GM12874 (cell line): ENCODE data around the gene DAAM1.

Experiments used
- TF ChIP-seq, protein P1 (sequence below): IDR thresholded peaks from 2 replicates; pipeline ENCODE4 v1.5.1; 2011; ENCODE audit warnings: low read depth, mild to moderate bottlenecking, control low read depth, low read length, moderate library complexity; ENCODE audit not compliant: insufficient read depth

Gene DAAM1

DNA sequence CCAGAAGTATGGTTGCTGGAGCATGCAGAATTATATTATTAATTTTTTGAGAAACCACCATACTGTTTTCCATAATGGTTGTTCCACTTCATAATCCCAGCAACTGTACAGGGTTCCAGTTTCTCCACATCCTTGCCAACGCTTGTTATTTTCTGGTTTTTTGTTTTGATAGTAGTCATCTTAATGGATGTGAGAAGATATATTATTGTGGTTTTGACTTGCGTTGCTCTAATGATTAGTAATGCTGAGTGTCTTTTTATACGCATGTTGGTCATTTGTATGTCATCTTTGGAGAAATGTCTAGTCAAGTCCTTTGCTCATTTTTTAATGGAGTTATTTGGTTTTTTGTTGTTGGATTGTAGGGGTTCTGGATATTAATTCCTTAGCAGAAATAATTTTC lies 58.1 kb downstream of the DAAM1 start:
- TF ChIP-seq, protein P1, sequence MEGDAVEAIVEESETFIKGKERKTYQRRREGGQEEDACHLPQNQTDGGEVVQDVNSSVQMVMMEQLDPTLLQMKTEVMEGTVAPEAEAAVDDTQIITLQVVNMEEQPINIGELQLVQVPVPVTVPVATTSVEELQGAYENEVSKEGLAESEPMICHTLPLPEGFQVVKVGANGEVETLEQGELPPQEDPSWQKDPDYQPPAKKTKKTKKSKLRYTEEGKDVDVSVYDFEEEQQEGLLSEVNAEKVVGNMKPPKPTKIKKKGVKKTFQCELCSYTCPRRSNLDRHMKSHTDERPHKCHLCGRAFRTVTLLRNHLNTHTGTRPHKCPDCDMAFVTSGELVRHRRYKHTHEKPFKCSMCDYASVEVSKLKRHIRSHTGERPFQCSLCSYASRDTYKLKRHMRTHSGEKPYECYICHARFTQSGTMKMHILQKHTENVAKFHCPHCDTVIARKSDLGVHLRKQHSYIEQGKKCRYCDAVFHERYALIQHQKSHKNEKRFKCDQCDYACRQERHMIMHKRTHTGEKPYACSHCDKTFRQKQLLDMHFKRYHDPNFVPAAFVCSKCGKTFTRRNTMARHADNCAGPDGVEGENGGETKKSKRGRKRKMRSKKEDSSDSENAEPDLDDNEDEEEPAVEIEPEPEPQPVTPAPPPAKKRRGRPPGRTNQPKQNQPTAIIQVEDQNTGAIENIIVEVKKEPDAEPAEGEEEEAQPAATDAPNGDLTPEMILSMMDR: no peak

DNA sequence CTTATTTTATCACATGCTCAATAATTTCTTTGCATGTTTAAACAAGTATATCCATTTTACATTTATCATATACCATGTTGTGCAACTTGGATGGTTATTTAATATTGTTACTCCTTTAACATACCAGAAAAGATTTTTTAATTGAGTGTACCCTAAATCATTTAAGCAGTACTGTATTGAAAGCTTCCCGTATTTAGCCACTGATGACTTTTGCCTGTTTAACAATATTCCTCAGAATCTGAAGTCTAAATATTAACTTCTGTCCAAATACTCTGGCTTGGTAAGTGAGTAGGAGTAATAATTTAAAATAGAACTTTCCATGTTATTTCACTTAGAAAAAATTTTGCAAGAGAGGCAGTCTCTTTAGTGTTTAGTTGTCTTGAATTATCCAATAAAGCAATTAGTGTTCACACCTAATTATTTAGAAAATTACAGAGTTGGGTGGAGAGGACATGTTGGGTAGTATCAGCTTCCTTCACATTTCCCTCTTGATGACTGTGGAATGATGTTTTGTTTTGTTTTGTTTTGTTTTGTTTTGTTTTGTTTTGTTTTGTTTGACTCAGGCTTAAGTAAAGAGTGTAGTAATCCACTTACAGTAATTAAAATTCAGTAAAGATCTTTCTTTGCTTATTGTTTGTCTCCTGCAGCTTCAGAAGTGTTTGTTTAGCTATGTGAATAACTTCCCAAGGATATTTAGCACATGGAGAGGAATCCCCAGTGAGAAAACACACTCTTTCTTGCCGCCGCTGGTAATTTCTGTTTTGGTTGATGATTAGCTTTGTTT lies 59.5 kb downstream of the DAAM1 start:
- TF ChIP-seq, protein P1: no peak

DNA sequence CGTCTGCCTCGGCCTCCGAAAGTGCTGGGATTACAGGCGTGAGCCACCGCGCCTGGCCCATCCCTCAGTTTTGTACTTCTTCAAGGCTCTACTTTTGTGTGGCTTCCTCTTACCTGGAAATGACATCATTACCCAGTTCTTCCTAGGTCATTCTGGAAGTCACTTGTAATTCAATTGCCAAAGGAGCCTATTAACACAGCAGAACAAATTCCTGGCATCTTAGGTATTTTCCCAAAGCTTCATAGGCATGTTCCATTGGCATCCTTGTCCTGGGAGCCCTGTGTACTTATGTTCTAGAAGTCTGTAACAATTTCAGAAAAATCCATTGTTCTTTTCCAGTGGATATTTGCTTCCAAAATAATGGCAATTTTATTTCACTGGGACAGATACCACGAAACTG lies 60.6 kb downstream of the DAAM1 start:
- TF ChIP-seq, protein P1: no peak

DNA sequence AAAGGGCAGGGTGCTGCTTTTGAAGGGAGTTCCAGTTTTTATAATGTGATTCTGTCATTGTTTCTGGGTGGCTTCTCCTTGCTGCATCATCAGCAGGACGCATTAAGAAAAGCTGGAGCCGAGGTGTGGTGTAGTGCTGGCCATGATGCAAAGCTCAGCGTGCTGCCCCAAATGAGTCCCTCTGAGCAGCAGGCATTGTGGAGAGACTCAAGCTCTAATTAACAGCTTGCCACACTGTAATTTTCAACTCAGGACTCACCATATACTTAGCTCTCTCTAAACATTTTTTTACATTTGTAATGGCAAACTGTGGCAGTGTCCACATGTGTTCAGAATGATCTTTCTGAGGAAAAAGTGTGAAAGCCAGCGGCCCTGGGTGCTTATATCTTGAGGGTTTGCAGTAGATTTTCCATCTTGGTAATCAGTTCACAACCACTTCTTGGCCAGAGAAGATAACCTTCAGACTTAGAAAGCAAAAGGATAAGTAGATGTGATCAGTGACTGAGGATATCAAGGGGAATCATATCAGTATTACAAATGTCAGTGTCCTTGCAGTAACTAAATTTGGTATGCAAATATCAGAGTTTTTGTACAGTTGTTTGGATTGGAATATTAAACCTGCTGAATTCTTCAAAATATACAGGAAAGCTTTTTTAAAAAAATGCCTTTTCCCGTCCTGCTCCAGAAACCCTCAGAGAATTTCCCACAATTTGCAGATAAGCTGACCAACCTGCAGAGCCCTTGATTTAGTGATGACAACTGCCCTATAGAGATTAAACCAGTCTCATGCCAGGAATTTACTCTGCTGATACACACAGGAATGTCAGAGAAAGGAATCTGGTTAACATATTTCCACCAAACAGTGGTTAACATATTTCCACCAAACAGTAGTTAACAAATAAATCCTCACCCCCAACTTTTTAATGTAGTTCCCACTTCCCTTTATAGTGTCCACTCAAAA lies 63.6 kb downstream of the DAAM1 start:
- TF ChIP-seq, protein P1: no peak

DNA sequence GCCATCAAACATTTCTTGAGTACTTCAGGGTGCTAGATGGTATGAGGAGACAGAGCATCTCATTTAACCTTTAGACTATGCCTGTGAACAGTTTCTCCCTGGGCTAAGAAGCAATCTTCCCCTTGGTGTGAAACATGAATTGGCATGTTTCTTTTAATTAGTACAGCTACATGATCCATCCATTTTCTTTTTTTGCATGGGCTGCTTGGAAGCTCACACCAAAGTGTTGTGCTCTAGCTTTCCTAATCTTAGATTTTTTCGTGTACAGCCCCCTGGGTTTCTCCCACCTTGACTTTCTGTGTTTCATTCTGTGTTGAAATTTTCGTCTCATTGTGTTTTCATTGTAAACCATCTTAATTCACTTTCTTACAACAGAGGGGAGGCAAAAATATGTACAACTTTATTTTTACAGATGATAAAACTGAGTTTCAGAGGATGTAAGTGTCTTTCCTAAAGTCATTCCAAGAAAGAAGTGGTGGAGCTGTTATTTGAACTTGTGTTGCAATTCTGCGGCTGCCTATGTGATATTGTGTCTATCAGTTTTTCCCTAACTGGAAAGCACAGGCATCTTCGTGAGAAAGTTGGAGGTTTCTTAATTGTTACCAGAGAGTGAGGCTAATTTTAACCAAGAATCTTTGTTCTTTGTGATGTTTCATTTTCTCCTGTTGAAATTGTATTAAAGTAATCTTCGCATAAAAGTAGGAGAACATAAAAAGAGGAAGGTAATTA lies 64.5 kb downstream of the DAAM1 start:
- TF ChIP-seq, protein P1: no peak

DNA sequence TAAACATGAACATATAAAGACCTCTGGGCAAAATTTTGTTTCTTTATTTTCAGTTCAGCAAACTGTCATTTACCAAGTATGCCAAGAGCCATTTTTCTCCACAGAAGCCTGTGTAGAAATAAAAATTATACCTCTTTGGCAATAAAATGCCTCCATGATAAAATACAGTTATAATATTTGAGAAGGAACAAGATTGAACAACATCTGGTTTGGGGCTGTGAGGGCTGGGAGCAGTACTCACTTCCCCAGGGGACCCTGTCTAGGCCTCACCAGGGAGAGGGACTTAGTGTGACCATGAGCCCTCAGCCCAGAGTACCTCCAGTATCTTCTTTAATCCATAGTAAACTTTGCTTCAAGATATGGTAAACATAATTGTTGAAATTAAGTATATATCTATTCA lies 65.1 kb downstream of the DAAM1 start:
- TF ChIP-seq, protein P1: no peak
